Cerebellar nuclear complex (tissue), 1 donor: ENCODE measurements around the gene ARHGAP31.

Experiments
- DNase-seq, 2 experiments: peaks; one replicate each; lab custom pipeline; 2025; lab: John Stamatoyannopoulos, UW

Gene ARHGAP31

DNA sequence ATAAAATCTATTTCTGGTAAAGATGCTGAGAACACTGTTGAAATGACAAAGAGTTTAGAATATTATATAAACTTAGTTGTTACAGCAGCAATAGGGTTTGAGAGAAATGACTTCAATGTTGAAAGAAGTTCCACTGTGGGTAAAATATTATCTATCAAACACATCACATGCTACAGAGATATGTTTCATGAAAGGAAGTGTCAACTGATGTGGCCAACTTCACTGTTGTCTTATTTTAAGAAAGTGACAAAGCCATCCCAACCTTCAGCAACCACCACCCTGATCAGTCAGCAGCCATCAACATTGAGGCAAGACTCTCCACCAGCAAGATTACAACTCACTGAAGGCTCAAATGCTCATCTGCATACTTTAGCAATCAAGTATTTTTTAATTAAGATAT, 149.0 kb downstream of the ARHGAP31 start:
- no peak for DNase-seq

DNA sequence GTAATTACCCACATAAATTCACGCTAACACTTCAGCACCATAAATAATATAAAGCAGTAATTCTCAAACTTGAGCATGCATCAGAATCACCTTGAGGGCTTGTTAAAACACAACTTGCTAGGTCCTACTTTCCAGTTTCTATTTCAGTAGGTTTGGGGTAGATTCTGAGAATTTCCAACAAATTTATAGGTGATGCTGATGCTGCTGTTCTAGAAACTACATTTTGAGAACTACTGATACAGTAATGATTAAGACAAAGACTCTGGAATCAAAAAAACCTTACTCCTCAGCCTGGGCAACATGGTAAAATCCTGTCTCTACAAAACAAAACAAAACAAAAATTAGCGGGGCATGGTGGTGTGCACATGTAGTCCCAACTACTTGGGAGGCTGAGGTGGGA, 150.4 kb downstream of the ARHGAP31 start:
- no peak for DNase-seq

DNA sequence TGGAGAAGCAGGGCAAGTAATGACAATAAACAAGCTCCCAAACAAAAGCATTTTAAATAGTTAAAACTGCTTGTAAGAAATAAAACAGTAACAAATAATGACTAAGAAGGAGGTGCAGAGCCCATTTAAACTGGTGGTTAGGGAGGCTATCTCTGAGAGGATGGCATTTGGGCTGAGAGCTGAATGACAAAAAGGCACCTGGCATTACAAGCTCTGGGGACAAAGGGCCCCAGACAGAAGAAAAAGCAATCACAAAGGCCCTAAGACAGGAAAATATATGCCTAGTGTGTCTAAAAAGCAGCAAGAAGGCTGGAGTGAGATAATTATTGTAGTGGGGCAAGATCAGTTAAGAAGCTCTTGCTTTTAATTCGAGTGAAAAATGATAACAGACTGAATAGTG, 159.6 kb downstream of the ARHGAP31 start:
- DNase-seq = no peak

DNA sequence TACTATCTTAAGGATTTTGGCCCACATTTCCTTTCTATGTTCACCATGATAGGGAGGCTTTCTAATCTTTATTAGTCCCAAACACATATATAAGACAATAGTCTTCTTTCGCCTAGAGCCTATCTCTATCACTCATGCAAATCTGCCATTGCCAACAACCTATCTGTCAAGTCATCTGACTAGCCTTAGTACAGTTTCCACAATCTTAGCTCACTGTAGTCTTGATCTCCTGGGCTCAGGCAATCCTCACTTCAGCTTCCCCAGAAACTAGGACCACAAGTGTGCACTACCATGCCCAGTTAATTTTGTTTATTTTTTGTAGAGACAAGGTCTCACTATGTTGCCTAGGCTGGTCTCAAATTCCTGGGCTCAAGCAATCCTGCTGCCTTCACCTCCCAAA, 162.3 kb downstream of the ARHGAP31 start:
- DNase-seq = no peak

DNA sequence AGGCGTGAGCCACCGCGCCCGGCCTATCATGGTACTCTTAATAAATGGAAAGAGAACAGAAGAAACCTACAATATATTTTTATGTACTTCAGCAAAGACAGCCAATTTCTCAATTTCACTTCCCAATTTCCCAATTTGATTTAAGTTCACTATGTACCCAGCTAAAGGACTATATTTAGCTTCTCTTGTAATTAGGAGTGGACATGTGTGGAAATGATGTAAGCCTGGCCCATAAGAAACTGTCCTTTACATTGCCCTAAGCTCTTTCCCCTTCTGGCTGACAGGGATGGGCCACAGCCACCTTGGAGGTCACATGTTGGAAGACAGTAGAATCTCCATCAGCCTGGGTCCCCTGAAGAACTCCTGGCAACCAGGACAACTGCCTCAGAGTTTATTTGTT, 163.1 kb downstream of the ARHGAP31 start:
- no peak for DNase-seq

DNA sequence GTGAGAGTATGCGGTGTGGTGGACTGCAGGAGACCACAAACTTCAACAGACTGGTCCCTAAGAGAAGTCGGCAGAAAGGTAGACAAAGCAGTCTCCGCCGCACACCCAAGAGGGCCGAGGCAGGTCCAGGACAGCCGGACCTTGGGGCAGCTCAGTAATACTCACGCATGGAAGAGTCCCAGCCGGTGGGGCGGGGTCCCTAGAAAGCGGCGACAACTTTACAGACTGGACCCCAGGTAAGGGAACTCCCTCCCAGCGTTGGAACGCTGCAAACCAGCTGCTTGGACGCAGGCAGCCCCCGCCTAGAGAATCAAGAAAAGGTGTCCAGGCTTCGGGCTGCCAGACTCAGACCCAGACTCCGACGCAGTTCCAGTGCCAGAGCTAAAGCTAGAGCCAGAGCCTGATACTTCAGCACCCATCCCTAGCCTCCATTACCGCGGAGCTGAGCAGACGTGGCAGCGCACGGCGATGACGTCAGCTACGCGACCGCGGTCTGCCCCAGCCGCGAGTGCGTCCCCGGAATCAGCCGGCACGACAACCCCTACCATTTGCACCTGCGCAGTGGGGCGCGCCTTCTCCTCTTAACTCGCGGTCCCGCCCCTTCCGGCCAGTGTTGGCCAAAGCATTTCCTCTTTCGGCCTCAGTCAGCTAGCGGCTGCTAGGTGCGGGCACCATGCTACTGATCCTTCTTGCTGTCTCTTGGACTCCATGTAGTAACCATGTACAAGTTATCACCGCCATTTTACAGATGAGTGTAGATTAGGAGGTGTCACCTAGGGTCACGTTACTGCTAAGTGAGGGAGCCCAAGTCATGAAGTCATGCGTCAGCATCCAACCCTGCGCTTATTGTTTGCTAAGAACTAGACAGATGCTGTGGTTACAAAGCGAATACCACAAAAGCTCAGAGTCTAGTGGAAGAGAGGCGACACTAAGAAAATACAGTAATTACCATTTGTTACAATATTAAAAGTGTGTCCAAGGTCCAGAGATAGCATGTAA, 169.3 kb downstream of the ARHGAP31 start, which contains the start of gene TMEM39A:
TSS of gene TMEM39A (minus strand) at position 445 of the 999 bp plus-strand sequence. CDS start 1,541 bp downstream, outside the sequence.
- peak; percentile 42 to 86 for DNase-seq

DNA sequence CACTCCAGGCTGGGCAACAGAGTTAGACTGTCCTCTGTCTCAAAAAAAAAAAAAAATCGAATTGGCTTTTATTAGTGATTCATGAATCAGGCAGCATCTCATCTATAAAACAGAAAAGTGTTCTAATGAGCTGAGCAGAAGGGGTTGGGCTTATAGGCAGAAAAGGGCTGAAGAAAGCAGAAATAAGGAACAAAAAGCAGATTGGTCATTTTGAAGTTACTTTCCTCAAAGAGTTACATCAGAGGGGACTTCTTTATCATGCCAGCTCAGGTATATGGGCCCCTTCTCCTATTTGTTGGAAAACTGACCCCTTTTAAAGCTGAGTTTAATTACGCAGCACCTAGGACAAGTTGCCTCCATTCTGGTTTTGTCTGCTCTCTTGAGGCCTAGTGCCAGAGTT, 173.9 kb downstream of the ARHGAP31 start:
- no peak for DNase-seq

DNA sequence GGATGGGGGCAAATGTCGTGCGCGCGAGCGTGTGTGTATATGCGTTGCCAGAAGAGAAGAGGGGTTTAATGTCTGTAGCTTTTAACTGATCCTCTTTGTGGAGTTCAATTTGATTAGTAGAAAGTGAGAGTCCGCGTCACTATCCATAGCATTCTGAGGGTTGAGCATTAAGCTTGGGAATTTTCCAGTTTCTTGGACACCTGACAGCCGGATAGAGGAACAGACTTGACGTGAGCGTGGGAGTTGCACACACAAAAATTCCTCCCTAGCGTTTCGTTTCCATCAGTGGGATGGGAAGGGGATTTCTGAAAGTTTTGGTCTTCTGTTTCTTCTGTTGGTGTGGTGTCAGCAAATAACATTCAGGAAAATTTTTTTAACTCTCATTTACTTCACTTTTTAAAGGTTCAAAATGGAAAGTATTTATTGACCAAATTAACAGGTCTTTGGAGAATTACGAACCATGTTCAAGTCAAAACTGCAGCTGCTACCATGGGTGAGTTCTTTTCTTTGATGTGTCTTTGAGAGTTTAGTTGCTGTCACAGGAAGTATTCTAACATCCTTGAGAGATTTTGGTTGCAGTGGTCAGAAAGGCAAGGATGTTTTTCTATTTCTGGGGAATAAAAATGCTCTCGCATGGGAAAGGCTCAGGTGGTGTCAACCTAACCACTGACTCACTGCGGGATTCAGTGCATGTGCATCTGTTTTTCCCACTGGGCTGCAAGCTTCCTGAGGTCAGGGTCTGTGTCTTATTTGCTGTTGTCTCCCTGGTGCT, 175.4 kb downstream of the ARHGAP31 start:
- DNase-seq = no peak
